HG03196 (cell line): ENCODE results near the gene MARK2.

Source experiments
- ATAC-seq: cut with Tn5 transposase; IDR thresholded peaks from one replicate; pipeline ENCODE4 v1.9.1; 2021; ENCODE audit not compliant: unreplicated experiment

Gene MARK2

DNA sequence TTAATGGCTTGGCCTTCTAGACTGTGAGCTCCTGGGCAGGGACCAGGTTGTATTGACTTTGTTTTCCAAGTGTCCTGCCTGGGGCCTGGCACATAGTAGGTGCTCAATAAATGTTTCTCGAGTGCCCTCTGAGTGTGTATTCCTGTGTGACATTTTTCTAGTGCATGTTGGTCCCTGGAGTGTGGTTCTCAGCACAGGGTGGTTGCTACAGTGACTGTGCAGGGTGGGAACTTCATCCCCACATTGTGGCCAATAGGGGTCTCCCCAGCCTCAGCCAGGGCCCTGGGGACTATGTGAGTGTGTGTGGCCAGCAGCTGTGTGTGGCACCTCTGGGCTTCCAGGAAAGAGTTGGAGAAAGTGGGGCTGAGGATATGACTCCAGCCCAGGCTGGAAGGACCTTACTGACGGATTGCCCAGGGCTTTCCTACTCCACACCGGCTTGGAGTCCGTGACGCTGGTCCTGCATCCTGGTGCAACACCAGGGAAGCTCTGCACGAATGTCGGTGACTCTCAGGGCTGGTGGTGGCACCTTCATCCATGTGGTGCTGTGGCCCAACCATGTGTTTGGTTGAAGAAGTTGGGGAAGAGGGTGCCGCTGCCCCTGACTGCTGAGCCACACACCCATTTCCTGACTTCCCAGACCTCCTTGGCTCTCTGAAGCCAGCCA lies 9.0 kb upstream of the MARK2 start:
- ATAC-seq = no peak

DNA sequence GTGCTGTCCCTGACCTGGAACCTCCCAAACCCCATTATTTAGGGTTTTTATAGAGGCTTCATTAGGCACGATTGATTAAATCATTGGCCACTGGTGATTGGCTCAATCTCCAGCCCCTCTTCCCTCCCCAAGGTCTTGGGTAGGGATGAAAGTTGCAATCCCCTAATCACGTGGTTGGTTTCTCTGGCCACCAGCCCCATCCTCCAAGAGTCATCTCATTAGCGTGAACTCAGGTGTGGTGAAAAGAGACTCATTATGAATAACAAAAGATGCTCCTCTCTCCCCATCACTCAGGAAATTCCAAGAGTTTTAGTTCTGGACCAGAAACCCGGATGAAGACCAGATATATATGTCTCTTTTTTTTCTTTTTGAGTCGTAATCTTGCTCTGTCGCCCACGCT lies 7.6 kb upstream of the MARK2 start:
- no peak for ATAC-seq

DNA sequence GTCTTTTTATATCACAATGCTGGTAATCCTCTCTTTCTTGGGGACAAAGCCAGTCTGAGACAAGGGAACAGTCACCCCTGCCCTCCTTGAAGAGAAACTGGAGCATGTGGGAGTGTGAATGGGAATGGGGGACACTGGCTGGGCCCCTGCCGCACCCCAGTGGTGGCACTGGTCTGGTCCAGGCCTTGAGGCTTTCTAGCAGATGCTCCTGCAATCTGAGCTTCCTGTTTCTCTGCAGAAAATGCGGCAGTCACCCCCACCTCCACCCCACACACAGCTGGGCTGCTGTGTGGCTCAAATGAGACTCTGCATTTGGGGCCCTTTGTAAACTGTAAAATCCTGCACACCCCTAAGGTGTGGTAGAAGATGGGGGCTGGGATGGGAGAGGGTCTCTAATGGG lies 6.6 kb upstream of the MARK2 start:
- no peak for ATAC-seq

DNA sequence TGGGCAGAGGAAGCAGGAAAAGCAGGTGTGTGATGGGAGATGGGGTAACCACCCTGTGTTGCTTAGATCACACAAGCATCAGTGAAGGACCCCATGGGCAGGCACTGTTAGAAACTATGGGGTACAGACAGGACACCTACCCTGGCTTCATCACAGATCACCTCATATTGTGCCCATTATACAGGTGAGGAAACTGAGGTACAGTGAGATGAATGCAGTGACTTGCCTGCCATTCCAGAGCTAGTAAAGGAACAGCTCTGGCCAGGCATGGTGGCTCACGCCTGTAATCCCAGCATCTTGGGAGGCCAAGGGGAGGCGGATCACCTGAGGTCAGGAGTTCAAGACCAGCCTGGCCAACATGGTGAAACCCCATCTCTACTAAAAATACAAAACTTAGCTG lies 5.9 kb upstream of the MARK2 start:
- no peak for ATAC-seq

DNA sequence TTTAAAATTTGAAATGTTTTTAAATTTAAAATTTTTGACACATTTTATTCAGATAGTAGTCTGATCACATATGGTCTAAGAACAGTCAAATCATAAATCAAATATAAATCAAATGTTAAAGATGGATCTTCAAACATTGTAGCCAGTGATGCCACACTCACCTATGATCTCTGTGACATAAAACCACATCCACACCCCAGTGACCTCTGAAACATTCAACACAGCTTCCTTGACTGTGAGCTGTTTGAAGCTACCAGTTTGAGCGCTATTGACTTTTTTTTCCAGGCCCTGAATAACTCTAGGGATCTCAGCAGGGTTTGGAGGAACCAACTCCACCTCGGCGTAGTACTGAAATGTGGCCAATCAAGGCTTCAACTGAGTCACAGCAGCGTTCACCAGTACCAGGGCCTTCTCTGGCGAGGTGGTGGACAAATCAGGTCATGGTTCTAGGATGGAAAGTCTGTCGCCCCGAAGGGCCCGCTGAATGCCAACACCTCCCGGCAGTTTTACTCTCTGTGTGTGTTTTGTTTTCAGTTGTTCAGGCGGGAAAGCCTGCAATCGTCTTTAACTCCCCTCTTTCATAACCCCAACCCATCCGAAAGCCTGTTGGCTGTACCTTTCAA lies 4.3 kb upstream of the MARK2 start:
- ATAC-seq = no peak

DNA sequence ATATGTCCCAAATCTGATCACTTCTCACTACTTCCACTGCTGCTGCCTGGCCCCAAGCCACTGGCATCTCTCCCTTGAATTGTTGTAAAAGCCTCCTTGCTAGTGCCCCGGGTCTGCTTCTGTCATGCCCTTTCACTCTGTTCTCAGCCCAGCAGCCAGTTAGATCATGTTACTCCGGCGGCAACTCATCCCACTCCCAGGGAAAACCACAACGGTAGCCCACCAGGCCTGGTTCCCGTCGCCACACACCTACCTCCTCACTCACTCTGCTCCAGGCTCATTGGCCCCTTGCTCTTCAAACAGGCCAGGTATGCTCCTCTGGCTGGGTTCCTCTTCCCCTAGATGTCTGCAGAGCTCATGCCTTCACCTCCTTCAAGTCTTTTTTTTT lies 3.8 kb upstream of the MARK2 start:
- no peak for ATAC-seq

DNA sequence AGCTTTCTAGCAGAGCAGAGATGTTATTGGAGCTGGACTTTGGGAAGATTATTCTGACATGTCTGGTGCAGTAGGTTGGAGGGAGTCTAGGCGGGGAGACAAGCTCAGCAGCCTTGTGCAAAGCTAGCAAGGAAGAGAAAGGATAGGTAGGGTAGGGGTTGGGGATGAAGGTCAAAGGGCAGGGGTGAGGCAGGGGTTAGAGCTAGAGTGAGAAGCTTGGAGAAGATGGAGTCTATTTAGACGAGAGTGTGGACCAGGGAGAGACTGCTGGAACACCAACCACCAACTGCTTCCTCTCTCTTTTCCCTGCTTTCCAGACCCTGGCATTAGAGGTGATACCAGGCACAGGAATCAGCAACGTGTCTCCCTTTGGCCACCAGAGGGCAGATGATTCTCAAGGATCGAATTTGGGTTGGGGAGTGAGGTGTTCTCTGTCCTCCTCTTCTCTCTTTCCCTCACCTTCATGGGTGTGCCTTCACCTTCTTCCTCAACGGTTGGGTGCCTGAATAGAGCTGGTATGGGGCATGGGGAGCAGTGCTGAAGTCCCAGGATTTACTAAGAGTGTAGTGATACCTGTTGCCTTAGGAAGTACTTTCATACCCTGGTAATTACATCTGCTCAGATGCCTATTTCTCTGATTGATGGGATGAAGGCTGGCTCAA lies 1.8 kb upstream of the MARK2 start:
- ATAC-seq = no peak

DNA sequence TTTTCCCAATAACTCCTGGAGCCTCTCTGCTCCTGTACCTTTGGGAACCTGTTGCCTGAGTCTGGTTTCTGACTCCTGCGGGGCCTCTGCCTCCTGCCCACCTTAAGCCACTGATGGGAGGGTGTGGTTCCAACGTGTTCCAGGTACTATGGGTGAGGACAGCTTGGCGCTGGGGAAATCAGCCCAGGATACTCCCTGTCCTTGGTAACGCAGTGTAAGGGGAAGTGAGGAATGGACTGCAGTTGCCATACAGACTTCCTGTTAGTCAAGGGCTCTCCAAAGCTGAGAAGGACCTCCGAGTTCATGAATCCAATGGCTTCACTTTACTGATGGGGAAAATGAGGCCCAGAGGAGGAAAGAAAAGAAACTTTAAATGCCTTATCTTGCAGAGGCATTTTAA lies 1.2 kb upstream of the MARK2 start:
- ATAC-seq = no peak

DNA sequence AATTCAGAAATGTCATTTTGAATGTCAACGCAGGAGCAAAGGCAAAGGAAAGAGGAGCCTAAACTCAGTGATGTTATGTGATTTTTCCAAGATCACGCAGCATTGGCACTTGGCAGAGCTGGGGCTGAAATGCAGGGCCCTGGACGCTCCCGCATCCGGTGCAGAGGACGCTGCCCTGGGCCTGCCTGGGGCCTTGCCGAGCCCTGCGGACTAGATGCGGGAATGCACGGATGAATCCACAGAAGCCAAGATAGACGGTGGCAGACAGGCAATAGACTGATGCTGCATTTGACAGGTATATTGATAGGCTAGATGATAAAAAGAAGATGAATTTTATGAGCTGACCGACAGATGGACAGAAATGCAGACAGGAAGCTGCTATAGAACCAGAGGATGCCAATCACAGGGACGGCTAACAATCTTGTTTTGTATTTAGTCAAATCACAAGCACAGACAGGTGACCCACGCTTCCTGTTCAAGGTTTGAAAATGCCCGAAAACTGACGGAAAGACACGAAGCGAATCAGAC lies 696 bp upstream of the MARK2 start:
- ATAC-seq = peak; percentile 0

DNA sequence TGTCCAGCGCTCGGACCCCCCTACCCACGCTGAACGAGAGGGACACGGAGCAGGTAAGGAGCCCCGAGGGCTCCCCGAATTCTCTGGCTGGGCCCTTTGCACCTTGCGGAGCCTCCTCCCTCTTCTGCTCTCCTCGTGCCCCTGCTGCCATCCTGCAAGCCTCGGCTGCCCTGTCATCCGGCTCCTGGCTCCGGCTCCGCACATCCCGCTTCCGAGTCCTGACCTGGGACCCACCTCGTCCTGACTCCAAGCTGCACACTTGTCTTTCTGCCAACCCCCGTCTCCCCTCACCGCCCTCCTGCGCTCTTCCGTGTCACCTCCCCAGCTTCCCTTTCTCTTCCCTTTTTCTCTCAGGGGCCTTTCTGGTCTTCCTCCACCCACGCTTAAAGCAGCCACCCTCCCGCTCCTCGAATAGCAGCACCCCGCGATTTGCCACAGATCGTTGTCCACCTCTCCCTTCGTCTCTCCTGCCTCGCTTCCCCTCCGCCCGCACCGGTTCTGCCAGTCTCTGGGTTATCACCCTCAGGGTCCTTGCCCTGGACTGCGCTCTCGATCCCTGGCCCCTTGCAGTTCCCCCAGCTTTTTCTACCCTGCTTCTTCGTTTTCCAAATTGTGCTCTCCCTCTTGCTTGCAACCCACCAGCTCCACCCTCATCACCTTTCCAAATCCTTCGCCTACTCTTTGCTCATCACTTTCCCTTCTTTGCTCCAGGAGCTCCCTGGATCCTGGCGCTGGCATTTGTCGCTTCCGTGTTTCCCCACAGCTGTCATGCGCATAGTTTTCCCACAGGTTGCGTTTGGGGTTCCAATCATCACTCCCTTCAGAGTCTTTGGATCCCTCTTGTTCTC lies 822 bp downstream of the MARK2 start:
- peak; percentile 1 for ATAC-seq

DNA sequence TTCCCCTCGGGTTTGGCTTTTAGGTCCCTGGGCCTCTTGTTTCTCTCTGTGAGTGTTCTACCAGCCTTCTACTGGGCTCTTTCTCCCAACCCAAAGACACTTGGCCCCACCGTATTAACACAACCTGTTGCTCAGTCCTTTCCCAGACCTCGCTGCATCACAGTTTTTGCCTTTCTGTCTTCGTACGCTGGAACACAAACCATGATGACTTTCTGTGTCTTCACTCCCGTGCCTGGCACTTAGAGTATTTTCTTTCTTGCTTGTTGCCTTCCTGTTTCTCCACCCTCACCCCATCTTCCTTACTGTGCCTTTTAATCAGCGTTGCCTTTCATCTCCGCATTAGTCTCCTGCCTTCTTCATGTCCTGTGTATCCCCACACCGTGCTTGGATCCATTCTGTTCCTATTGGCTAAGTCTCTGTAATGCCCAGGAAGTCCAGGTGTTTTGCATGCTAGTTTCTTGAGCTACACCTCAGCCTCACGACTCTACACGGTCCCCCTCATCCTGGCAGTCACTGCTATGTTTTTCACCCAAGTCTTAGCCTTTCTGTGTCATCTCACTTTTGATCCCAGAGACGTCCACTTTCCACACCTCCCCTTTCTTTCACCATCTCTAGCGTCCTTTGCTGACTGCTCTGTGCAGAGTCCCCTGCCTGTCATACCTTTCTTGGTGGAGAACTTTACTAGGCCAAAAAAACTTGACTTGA lies 1.6 kb downstream of the MARK2 start:
- ATAC-seq = no peak

DNA sequence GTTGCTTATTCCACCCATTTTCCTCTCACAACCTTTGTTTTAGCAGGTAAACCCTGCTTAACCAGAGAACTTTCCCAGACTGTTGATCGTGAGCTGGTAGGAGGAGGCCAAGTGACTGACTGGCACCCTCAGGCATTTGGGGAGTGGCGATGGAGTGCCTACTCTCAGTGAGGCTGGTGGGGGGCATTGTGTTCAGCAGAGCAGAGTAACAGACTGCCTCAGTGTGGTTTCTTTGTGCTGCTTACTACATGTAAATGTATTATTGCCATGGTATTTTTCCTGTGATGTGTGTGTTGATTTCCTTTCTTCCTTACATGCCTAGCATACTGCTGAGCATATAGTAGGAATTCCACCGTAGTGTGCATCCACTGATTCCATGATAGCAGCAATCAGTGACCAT lies 2.6 kb downstream of the MARK2 start:
- no peak for ATAC-seq

DNA sequence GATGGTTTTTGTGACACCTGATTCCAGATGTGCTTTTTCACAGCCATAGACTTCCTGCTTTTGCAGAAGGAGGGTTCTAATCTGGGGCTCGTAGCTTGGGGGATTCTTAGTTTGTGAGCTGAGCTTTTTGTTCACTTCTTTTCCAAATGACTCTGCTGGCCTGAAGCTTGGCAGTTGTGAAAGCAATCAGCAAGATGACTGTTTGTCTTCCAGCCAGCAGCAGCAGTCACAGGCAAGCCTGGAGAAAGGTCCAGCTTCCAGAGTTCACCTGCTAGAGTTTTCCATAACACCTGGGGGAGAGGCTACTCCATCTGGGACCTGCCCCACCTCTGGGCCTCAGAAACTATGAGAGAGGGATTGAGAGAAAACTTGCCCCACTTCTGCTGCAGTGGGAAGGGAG lies 4.1 kb downstream of the MARK2 start:
- no peak for ATAC-seq

DNA sequence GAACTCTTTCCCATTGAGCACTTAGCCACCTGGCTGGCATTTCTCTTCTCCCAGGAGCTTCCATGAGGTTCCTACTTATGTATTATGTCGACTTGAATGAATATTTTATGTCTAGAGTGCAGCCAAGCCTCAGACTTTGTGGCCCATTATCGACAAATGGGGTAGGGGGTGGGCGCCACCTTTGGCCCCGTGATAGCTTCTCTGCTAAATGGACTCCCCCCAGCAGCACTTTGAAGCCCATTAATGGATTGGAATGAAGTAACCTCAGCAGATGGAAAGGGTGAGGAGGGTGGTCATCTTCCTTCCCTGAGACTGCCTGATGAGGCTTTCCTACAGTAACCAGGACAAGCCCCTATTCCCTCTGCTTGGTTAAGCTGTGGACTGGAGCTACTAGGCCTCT lies 5.9 kb downstream of the MARK2 start:
- no peak for ATAC-seq

DNA sequence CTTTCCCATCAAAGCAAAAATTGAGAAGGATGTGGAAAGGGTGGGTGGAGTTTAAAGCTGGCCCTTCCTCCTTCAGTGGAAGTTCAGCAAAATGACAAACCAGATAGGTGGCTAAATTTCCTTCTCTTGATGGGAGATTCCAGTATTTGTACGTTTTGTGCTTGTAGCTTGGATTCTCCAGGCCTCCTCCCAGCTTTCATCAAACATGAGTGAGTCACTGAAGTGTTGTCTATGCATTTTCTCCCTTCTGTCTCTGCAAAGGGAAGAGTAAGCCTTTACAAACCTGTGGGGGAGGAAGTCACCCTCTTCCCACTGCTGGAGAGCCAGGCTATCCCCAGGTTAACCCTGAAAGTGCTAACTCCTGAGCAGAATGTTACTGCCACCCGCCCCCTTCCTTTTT lies 6.4 kb downstream of the MARK2 start:
- ATAC-seq = no peak

DNA sequence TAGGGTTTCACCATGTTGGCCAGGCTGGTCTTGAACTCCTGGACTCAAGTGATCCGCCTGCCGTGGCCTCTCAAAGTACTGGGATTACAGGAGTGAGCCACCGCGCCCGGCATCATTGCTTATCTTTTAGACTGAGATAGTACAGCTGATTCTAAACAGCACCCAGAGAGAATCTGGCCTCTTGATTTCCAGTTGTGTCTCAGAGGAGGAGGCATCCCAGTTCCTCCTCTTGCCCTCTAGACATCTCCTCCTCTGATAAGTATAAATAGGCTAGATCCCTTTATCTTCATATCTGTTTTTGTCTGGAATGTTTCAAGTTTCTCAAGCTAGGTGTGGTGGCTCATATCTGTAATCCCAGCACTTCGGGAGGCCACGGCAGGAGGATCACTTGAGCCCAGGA lies 7.0 kb downstream of the MARK2 start:
- ATAC-seq = no peak

DNA sequence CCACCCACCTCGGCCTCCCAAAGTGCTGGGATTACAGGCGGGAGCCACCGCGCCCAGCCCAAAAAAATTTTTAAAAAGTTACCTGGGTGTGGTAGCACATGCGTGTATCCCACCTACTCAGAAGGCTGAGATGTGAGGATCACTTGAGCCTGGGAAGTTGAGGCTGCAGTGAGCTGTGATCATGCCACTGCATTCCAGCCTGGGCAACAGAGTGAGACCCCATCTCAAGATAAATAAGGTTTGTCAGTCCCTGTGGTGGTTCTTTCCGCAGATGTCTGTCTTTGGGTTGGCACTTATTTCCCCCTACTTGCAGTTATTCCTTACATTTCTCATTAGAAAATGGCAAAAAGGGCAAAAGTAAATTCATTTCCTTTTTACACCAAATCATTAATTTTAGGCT lies 8.0 kb downstream of the MARK2 start:
- no peak for ATAC-seq

DNA sequence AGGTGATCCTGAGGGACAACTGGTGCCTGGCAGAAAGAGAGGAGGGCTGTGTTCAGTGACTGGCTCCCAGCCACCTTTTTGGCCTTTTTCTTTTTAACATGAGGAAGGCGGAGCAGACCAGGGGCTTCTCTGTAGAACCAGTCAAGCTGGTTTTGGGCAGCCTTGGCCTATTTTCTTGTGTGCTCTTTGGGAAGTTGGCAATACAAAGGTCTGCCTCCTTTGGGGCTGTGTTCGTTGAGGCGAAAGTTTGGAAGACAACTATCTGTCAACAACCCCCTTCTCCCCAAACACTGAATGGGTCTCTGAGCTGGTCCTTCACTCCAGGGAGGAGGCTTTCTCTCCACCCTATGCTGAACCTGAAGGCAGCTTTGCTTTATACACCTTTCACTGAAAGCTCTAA lies 8.5 kb downstream of the MARK2 start:
- no peak for ATAC-seq

DNA sequence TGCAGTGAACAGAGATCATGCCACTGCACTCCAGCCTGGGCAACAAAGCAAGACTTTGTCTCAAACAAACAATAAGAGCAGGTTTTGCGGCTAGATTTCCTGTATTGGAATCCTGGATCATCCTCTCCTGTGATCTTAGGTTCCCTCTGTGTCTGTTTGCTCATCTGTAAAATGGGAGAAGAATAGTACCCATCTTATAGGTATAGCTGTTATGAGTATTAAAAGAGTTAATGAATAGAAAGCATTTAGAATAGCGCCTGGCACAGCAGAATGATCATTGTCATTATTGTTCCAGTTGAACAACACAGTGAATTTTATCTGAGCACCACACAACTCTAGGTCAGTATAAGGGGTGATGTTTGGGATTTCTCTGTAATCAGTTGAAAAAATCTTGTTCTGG lies 10.8 kb downstream of the MARK2 start:
- ATAC-seq = no peak

DNA sequence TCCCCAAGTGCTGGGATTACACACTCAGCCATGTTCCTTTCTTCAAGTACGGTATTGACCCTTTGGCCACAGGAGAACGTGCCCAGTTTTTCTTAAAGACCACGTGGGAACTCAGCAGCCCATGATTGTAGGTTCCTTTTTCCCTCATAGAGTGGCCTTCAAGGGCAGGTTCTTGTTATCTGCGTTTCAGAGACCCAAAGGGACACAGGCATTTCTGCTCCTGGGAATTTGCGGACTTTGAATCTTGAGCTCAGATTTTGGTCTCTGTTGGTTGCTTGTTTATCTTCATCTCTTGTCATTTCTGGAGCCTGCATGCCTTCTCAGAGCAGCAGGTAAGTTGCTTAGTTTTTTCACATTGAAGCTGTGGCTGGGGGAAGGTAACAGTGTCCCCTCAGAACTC lies 12.0 kb downstream of the MARK2 start:
- no peak for ATAC-seq

DNA sequence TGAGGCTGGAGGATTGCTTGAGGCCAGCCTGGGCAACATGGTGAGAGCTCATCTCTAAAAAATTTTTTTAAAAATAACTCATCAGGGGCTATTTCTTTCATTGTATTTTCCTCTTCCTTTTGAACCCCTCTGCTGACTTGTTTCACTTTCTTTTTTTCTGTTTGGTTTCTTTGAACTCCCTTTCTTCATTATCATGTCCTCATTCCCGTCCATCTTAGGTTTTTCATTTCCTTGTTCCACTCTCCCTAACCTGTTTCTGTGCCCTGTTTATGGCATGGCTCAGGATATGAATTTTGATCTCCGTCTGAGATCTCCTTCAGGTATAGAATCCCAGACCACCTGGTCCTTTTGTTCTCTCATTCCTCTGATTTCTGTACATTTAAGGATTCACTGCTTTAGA lies 12.5 kb downstream of the MARK2 start:
- ATAC-seq = no peak
